OCI-LY1 (cell line): ENCODE measurements around the gene GATM.

Experiments used
- EZH2 ChIP-seq: fragments of 200-600 bp; sonication (generic), shearing (Covaris generic); IDR thresholded peaks from 2 replicates; pipeline ENCODE4 v1.8.0; 2017; ENCODE audit warnings: borderline replicate concordance, mixed run types, mild to moderate bottlenecking, antibody characterized with exemption, low read length, moderate library complexity, mixed read lengths
- TF ChIP-seq, protein P1 (sequence below): fragments of 200-600 bp; sonication (generic), shearing (Covaris generic); IDR thresholded peaks from 2 replicates; pipeline ENCODE4 v1.5.1; 2017; ENCODE audit warnings: mild to moderate bottlenecking, antibody characterized with exemption, low read length, moderate library complexity, mixed read lengths

DNA sequence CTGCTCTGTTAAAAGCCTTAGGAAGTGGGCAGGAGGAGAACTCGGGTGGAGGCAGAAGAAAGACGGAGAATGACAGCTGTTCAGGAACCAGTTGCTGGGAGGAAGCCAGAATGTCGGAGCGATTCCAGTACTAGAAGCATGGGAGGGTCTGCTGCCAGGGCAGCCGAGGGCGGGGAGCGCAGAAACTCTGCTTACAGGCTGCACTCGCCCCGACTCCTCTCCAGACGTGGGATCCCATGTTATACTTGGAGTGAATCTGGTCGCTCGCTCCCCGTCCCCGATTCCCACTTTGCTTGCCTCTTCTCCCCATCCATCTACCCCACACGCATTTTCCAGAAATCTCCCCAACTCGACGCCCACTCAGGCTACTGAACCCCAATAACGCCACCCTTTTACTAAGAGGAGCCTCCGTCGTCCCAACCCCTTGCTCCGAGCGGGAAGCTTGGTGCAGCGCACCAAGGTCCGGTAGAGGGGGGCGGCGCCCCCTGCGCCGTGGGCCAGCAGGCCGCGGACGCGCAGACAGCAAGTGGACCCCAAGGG is 665 bp downstream of the GATM start:
- no peak for TF ChIP-seq EZH2
- TF ChIP-seq, protein P1, sequence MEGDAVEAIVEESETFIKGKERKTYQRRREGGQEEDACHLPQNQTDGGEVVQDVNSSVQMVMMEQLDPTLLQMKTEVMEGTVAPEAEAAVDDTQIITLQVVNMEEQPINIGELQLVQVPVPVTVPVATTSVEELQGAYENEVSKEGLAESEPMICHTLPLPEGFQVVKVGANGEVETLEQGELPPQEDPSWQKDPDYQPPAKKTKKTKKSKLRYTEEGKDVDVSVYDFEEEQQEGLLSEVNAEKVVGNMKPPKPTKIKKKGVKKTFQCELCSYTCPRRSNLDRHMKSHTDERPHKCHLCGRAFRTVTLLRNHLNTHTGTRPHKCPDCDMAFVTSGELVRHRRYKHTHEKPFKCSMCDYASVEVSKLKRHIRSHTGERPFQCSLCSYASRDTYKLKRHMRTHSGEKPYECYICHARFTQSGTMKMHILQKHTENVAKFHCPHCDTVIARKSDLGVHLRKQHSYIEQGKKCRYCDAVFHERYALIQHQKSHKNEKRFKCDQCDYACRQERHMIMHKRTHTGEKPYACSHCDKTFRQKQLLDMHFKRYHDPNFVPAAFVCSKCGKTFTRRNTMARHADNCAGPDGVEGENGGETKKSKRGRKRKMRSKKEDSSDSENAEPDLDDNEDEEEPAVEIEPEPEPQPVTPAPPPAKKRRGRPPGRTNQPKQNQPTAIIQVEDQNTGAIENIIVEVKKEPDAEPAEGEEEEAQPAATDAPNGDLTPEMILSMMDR = no peak
